Brain microvascular endothelial cell (primary cell): Measurements from ENCODE around the gene CFAP45.

Experiments
- DNase-seq: peaks from one replicate; pipeline ENCODE4 v3.0.0-alpha.2; 2020
- H3K27ac ChIP-seq: fragments of 250-450 bp; sonication (Bioruptor Pico); 2 replicates; pipeline ENCODE4 v1.5.1; 2020; ENCODE audit warnings: mild to moderate bottlenecking, moderate library complexity
- H3K27me3 ChIP-seq: fragments of 250-450 bp; sonication (Bioruptor Pico); replicated peaks from 2 replicates; pipeline ENCODE4 v1.5.1; 2020; ENCODE audit warnings: mild to moderate bottlenecking
- H3K36me3 ChIP-seq: fragments of 250-450 bp; sonication (Bioruptor Pico); replicated peaks from 2 replicates; pipeline ENCODE4 v1.5.1; 2020; ENCODE audit warnings: mild to moderate bottlenecking
- H3K4me3 ChIP-seq: 2 replicates; pipeline ENCODE4 v1.5.1; 2011; ENCODE audit warnings: low read depth, mild to moderate bottlenecking, control low read depth, low read length, moderate library complexity
- CTCF ChIP-seq: IDR thresholded peaks from 2 replicates; pipeline ENCODE4 v1.5.1; 2011; ENCODE audit warnings: low read depth, mild to moderate bottlenecking, moderate library complexity, low read length, control low read depth, inconsistent platforms; ENCODE audit errors: missing control alignments
- in situ Hi-C: cut with HindIII; loops from 2 replicates; pipeline ENCODE4 v1.10.0; 2017; ENCODE audit warnings: low sequenced_read_pairs, low pct_ligation_motif_present

CFAP45 gene

GRCh38 chr1:159866066-159866465 lies 33.9 kb downstream of the CFAP45 start:
- H3K27ac ChIP-seq: no peak overlapping the region
- DNase-seq: no peak
- no peak overlapping the region for H3K4me3 ChIP-seq
- no peaks in the 10 kb centered on the region for H3K27me3 ChIP-seq
- H3K36me3 ChIP-seq: no peaks in the 10 kb centered on the region
- in situ Hi-C loops: no loop called here
- TF ChIP-seq CTCF: no peak

DNA sequence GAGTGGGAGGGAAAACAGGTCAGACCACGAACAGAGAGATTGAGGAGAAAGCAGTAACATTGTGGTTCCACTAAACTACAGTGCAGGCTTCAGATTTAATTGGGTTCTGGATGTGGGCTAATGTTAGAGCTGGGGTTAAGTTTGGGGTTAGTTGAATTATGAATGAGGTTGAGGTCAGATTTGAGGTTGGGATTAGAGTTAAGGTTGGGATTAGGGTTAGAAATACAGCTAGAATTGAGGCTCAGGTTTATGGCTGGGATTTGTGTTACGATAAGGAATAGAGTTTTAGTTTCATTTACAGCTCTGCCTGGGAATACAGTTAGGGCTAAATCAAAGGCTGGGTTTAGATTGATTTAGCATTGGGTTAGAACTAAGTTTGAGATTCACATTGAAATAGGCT lies 35.7 kb downstream of the CFAP45 start:
- no peak for TF ChIP-seq CTCF
- H3K27me3 ChIP-seq: no peaks in the 10 kb centered on the region
- in situ Hi-C loops: no loop called here
- no peak overlapping the region for H3K4me3 ChIP-seq
- no peaks in the 10 kb centered on the region for H3K36me3 ChIP-seq
- no peak for DNase-seq
- H3K27ac ChIP-seq: no peak overlapping the region

GRCh38 chr1:159862557-159862956 lies 37.4 kb downstream of the CFAP45 start, which contains the start of gene VSIG8:
Gene VSIG8 (minus strand): TSS chr1:159862657. CDS start chr1:159862521, 136 bp downstream.
- H3K4me3 ChIP-seq: no peak within 1 kb of the TSS
- no peak for DNase-seq
- no peak within 1 kb of the TSS for H3K27ac ChIP-seq
- H3K27me3 ChIP-seq: no peaks in the 10 kb centered on the region
- H3K36me3 ChIP-seq: no peaks in the 10 kb centered on the region
- no peak for TF ChIP-seq CTCF
- in situ Hi-C loops: no loop called here

DNA sequence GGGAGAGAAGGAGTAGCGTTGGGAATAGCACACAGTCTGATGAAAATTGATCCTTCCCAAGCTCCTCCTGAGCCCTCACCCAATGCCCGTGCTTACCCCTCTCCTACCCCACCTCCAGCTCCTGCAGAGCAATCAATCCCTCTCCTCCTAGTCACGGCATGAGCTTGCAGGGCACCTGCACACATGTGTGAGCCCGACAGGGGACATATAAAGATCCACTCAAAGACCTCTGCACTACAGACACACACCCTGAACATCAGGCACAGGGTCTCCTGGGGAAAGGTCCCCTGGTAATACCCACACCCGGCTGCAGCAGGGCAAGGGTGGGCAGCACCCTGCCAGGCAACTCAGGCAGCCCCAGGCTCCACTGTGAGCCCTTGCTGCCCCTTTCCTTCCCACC lies 37.9 kb downstream of the CFAP45 start:
- H3K27ac ChIP-seq: no peak overlapping the region
- in situ Hi-C loops: no loop called here
- H3K4me3 ChIP-seq: no peak overlapping the region
- no peaks in the 10 kb centered on the region for H3K36me3 ChIP-seq
- H3K27me3 ChIP-seq: no peaks in the 10 kb centered on the region
- no peak for TF ChIP-seq CTCF
- no peak for DNase-seq

DNA sequence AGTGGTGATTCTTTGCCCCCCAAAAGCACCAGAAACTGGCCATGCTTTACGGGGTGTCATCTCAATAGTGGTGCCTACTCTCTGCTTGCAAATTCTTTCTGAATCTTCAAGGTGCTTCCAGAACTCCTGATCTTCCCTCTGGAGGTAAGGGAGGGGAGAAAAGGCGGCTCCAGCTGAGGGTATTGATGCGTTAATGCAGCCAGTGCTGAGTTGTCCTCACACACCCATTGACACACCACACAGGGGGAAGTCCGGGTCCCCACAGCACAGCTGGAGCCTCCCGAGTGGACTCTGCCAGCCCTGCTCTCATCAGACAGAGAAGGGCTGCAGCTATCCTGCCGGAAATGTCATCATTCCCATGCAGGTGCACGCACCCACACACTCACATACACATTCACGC lies 38.7 kb downstream of the CFAP45 start:
- in situ Hi-C loops: no loop called here
- TF ChIP-seq CTCF: no peak
- Histone ChIP-seq H3K4me3 (no peak overlapping the region), H3K27ac (no peak overlapping the region), H3K36me3 (no peaks in the 10 kb centered on the region), H3K27me3 (no peaks in the 10 kb centered on the region)
- no peak for DNase-seq

- Histone ChIP-seq H3K4me3 (no peak overlapping the region), H3K27ac (no peak overlapping the region), H3K27me3 (no peaks in the 10 kb centered on the region), H3K36me3 (no peaks in the 10 kb centered on the region)
- no peak for DNase-seq
- in situ Hi-C loops: no loop called here
- no peak for TF ChIP-seq CTCF
Measured at GRCh38 chr1:159860456-159860855, 39.5 kb downstream of the CFAP45 start.
